HepG2 (cell line): Measurements from ENCODE around the gene SLC66A3. TPM values are rescaled to one million over a fixed set of nuclear protein-coding genes. Genes with fewer than 3 reads are reported as not detected.

Experiments
- CBX1 ChIP-seq: IDR thresholded peaks from one replicate; pipeline ENCODE4 v1.6.1; 2016; ENCODE audit warnings: antibody characterized with exemption, low read depth
- CEBPB ChIP-seq: IDR thresholded peaks from 2 replicates; pipeline ENCODE4 v1.6.1; 2011; ENCODE audit warnings: low read depth, low read length, improper control_type of control experiment, borderline replicate concordance
- CEBPG ChIP-seq: IDR thresholded peaks from 2 replicates; pipeline ENCODE4 v1.6.1; 2016
- DR1 ChIP-seq: sonication (generic); formaldehyde crosslinking; IDR thresholded peaks from 2 replicates; pipeline ENCODE4 v1.8.0; 2021; ENCODE audit warnings: mild to moderate bottlenecking, missing genetic modification reagents, inconsistent platforms
- FLYWCH1 ChIP-seq: sonication (generic); formaldehyde crosslinking; IDR thresholded peaks from 2 replicates; pipeline ENCODE4 v1.8.1; 2023; ENCODE audit warnings: mild to moderate bottlenecking, missing genetic modification reagents
- FOXA3 ChIP-seq: IDR thresholded peaks from 2 replicates; pipeline ENCODE4 v1.6.1; 2016; ENCODE audit warnings: missing genetic modification reagents, missing compliant biosample characterization
- GATAD2A ChIP-seq: IDR thresholded peaks from 2 replicates; pipeline ENCODE4 v1.6.1; 2016
- KDM3A ChIP-seq: IDR thresholded peaks from 2 replicates; pipeline ENCODE4 v1.6.1; 2018; ENCODE audit warnings: low read depth, missing compliant biosample characterization
- KLF11 ChIP-seq: IDR thresholded peaks from 2 replicates; pipeline ENCODE4 v1.6.1; 2016; ENCODE audit warnings: missing compliant biosample characterization
- MAFK ChIP-seq, 2 experiments: IDR thresholded peaks in 1 of 2; conservative IDR thresholded peaks in 1 of 2; 2 replicates each; pipeline ENCODE4 v1.6.1; 2011; ENCODE audit warnings: improper control_type of control experiment in 2 of 2, low read length in 2 of 2
- MLLT10 ChIP-seq: sonication (generic); formaldehyde crosslinking; IDR thresholded peaks from 2 replicates; pipeline ENCODE4 v1.4.0; 2020; ENCODE audit warnings: missing genetic modification reagents
- PATZ1 ChIP-seq: sonication (generic); formaldehyde crosslinking; IDR thresholded peaks from 2 replicates; pipeline ENCODE4 v1.4.0; 2020; ENCODE audit warnings: missing genetic modification reagents
- PHB2 ChIP-seq: fragments of 450-650 bp; IDR thresholded peaks from 2 replicates; pipeline ENCODE4 v1.6.1; 2018; ENCODE audit not compliant: partially characterized antibody
- PREB ChIP-seq: sonication (generic); formaldehyde crosslinking; IDR thresholded peaks from 2 replicates; pipeline ENCODE4 v1.4.0; 2020; ENCODE audit warnings: missing genetic modification reagents
- SAP130 ChIP-seq: IDR thresholded peaks from 2 replicates; pipeline ENCODE4 v1.6.1; 2016; ENCODE audit warnings: low read depth
- SOX6 ChIP-seq, 2 experiments: fragments of 450-650 bp in 1 of 2; sonication (generic) in 1 of 2; formaldehyde crosslinking in 1 of 2; IDR thresholded peaks; 2 replicates each; pipeline versions ENCODE4 v1.4.0 to v1.6.1; 2017 to 2020; ENCODE audit warnings: antibody characterized with exemption in 1 of 2, mild to moderate bottlenecking in 1 of 2, missing genetic modification reagents in 1 of 2
- TAF15 ChIP-seq: fragments of 200-400 bp; formaldehyde crosslinking; IDR thresholded peaks from one replicate; pipeline ENCODE4 v1.6.1; 2018; ENCODE audit warnings: mild to moderate bottlenecking, low read depth, low read length; ENCODE audit not compliant: poor library complexity, severe bottlenecking
- TEAD3 ChIP-seq: optimal IDR thresholded peaks from 2 replicates; pipeline ENCODE3; 2016; ENCODE audit warnings: borderline replicate concordance
- TEF ChIP-seq: sonication (generic); formaldehyde crosslinking; IDR thresholded peaks from 2 replicates; pipeline ENCODE4 v1.5.0; 2020; ENCODE audit warnings: missing genetic modification reagents
- TFDP1 ChIP-seq: IDR thresholded peaks from 2 replicates; pipeline ENCODE4 v1.6.1; 2016; ENCODE audit warnings: missing compliant biosample characterization, missing genetic modification reagents, borderline replicate concordance
- TSC22D2 ChIP-seq: sonication (generic); formaldehyde crosslinking; IDR thresholded peaks from 2 replicates; pipeline ENCODE4 v1.5.1; 2020; ENCODE audit warnings: missing genetic modification reagents, mild to moderate bottlenecking, borderline replicate concordance
- ZBTB21 ChIP-seq: sonication (generic); formaldehyde crosslinking; IDR thresholded peaks from 2 replicates; pipeline ENCODE4 v1.4.0; 2020; ENCODE audit warnings: missing genetic modification reagents
- ZBTB26 ChIP-seq: IDR thresholded peaks from 2 replicates; pipeline ENCODE4 v1.6.1; 2016; ENCODE audit warnings: missing compliant biosample characterization, missing genetic modification reagents, borderline replicate concordance
- ZKSCAN1 ChIP-seq: fragments of 150-350 bp; IDR thresholded peaks from 2 replicates; pipeline ENCODE4 v1.6.1; 2014; ENCODE audit warnings: low read length
- ZNF17 ChIP-seq: sonication (generic); formaldehyde crosslinking; IDR thresholded peaks from 2 replicates; pipeline ENCODE4 v1.5.0; 2020; ENCODE audit warnings: mild to moderate bottlenecking, missing genetic modification reagents
- ZNF263 ChIP-seq: sonication (generic); formaldehyde crosslinking; IDR thresholded peaks from 2 replicates; pipeline ENCODE4 v1.4.0; 2020; ENCODE audit warnings: missing genetic modification reagents
- ZNF605 ChIP-seq: sonication (generic); formaldehyde crosslinking; IDR thresholded peaks from 2 replicates; pipeline ENCODE4 v1.8.0; 2022; ENCODE audit warnings: mild to moderate bottlenecking, missing genetic modification reagents
- ZNF614 ChIP-seq: IDR thresholded peaks from 2 replicates; pipeline ENCODE4 v1.6.1; 2018; ENCODE audit warnings: missing biosample characterization, missing genetic modification reagents, inconsistent platforms, borderline replicate concordance
- ZNF788 ChIP-seq: sonication (generic); formaldehyde crosslinking; IDR thresholded peaks from 2 replicates; pipeline ENCODE4 v1.5.0; 2020; ENCODE audit warnings: mild to moderate bottlenecking, missing genetic modification reagents, borderline replicate concordance
- polyA plus RNA-seq, 8 experiments: library from polyadenylated mRNA; depleted of rRNA in 3 of 8; stranded (reverse) in 7 of 8; unstranded in 1 of 8; fragments of >200 nt; fragmentation: Illumina TruSeq in 4 of 8; extraction: Trizol in 4 of 8; gene quantifications; 2 replicates each; pipeline versions ENCODE4 v1.2.1 to v1.2.3, GENCODE V29; 2011 to 2016; ENCODE audit warnings: low read depth in 4 of 8, missing spikeins in 1 of 8, mixed read lengths in 1 of 8; ENCODE audit not compliant: insufficient read depth in 1 of 8
- total RNA-seq, 5 experiments: library from RNA; depleted of rRNA; stranded (reverse); fragments of >200 nt; fragmentation: Illumina TruSeq; extraction: Trizol; gene quantifications; 2 replicates each; pipeline ENCODE4 v1.2.3, GENCODE V29; 2016; ENCODE audit warnings: low read depth in 1 of 5

The SLC66A3 gene
- total and polyA plus RNA-seq, 2 of the 13 experiments (the other 11 are each of a cell fraction or from before 2014, with no cell fraction given) = 2.2 to 3.7 TPM

- TF ChIP-seq TEF (CRISPR knock-in tag) (no peak), TEAD3 (CRISPR knock-in tag) (no peak), PREB (CRISPR knock-in tag) (no peak), GATAD2A (CRISPR knock-in tag) (peak; percentile 61; the same call in 1 of the 2 replicates), ZBTB26 (no peak), PHB2 (no peak), MLLT10 (CRISPR knock-in tag) (no peak), CBX1 (no peak), FLYWCH1 (CRISPR knock-in tag) (no peak), MAFK (conservative IDR thresholded peaks at IDR 0.05 in 1 of 2, IDR thresholded peaks at IDR 0.05 in 1 of 2; ENCODE audit: low read length in 2 of 2) (no peak), TFDP1 (CRISPR knock-in tag) (no peak), ZNF788 (CRISPR knock-in tag) (no peak), ZNF263 (CRISPR knock-in tag) (peak; percentile 74), ZBTB21 (CRISPR knock-in tag) (no peak), SAP130 (CRISPR knock-in tag) (peak; percentile 65), CEBPG (CRISPR knock-in tag) (peak; percentile 97), ZNF614 (CRISPR knock-in tag) (no peak), TAF15 (no peak), ZNF605 (CRISPR knock-in tag) (no peak), ZNF17 (CRISPR knock-in tag) (no peak), ZKSCAN1 (no peak), KDM3A (CRISPR knock-in tag) (no peak), TSC22D2 (CRISPR knock-in tag) (no peak), PATZ1 (0 out of 2 replicates have a peak, but pooled peaks have one; percentile 42), CEBPB (peak; percentile 97), DR1 (CRISPR knock-in tag) (no peak), SOX6 (IDR thresholded peaks at IDR 0.05) (no peak), SOX6 (CRISPR knock-in tag; IDR thresholded peaks at IDR 0.05) (peak; percentile 29; the same call in 1 of the 2 replicates), KLF11 (no peak), FOXA3 (CRISPR knock-in tag) (peak; percentile 62)
These were observed 20.9 kb upstream of the SLC66A3 start (continued) for GRCh38 chr2:11134349-11134748.
